ENCODE data around the gene HRH3.

GRCh38 chr20:62215991-62216635 is 4.0 kb downstream of the HRH3 start:
- TF ChIP-seq CTCF (IDR thresholded peaks at IDR 0.05; ENCODE audit: borderline replicate concordance, extremely low read depth, low read length, poor library complexity, severe bottlenecking): no peak
- no peak for TF ChIP-seq EZH2 (IDR thresholded peaks at IDR 0.05; ENCODE audit: borderline replicate concordance, low read depth, low read length, severe bottlenecking)
